Sigmoid colon (tissue), 7 donors: ENCODE results near the gene RHO. TPM values are rescaled to one million over a fixed set of nuclear protein-coding genes. Genes with fewer than 3 reads are reported as not detected.

Source experiments
- DNase-seq: peaks from one replicate; pipeline ENCODE4 v3.0.0-alpha.2; 2019
- H3K27ac ChIP-seq, 4 donors: fragments of 200-600 bp; sonication (generic); one replicate each; pipeline ENCODE4 v1.5.1; 2016 to 2019; ENCODE audit warnings: mild to moderate bottlenecking in 1 of 4
- H3K27me3 ChIP-seq, 3 donors: fragments of 200-600 bp; sonication (generic); one replicate each; pipeline ENCODE4 v1.5.1; 2019; ENCODE audit warnings: mild to moderate bottlenecking in 1 of 3
- H3K36me3 ChIP-seq, 4 donors: fragments of 200-600 bp; sonication (generic); one replicate each; pipeline ENCODE4 v1.5.1; 2016 to 2019
- H3K4me1 ChIP-seq, 4 donors: fragments of 200-600 bp; sonication (generic); one replicate each; pipeline ENCODE4 v1.5.1; 2017 to 2019
- H3K4me3 ChIP-seq, 4 donors: fragments of 200-600 bp; sonication (generic); one replicate each; pipeline ENCODE4 v1.5.1; 2017 to 2019; ENCODE audit warnings: mild to moderate bottlenecking in 2 of 4, moderate library complexity in 1 of 4
- H3K9me3 ChIP-seq, 4 donors: fragments of 200-600 bp in 3 of 4; sonication (generic) in 3 of 4; one replicate each; pipeline versions ENCODE4 v1.5.1 to v1.6.1; 2013 to 2019
- CTCF ChIP-seq, 4 experiments: fragments of 450-650 bp in 3 of 4; fragments of 200-600 bp in 1 of 4; IDR thresholded peaks; one replicate each; pipeline ENCODE4 v1.5.1; 2016 to 2019; ENCODE audit warnings: antibody characterized with exemption in 4 of 4, mild to moderate bottlenecking in 3 of 4, moderate library complexity in 2 of 4
- EP300 ChIP-seq, 4 donors: sonication (generic); formaldehyde crosslinking; IDR thresholded peaks; one replicate each; pipeline ENCODE4 v1.6.1; 2017; ENCODE audit warnings: antibody characterized with exemption in 4 of 4
- POLR2A ChIP-seq, 2 donors: fragments of 450-650 bp; IDR thresholded peaks; one replicate each; pipeline ENCODE4 v1.6.1; 2016; ENCODE audit warnings: antibody characterized with exemption in 2 of 2, mild to moderate bottlenecking in 2 of 2, moderate library complexity in 2 of 2
- POLR2AphosphoS5 ChIP-seq, 4 donors: sonication (generic); formaldehyde crosslinking; IDR thresholded peaks; one replicate each; pipeline ENCODE4 v1.6.1; 2017; ENCODE audit warnings: antibody characterized with exemption in 4 of 4
- WGBS, 2 donors: extraction: QIAGEN DNeasy Blood & Tissue Kit; methylation state at CpG; one replicate each; pipeline ENCODE4 v1.1.7; 2013; 5-methylcytosine and 5-hydroxymethylcytosine counted together
- intact Hi-C: fragments of 100-400 bp; cut with DNase I; formaldehyde crosslinking; loops from one replicate; pipeline ENCODE4 v1.15.1; 2023
- polyA plus RNA-seq, 3 donors: library from polyadenylated mRNA; stranded (reverse); fragments of 200-250 nt; gene quantifications; one replicate each; pipeline ENCODE4 v1.2.3, GENCODE V29; 2013
- total RNA-seq, 4 donors: library from RNA; depleted of rRNA; stranded (reverse); fragments of >200 nt; gene quantifications; one replicate each; pipeline ENCODE4 v1.1.0, GENCODE V29; 2016
- donor health status: healthy with polysubstance abuse.
- donor health status: Bipolar disorder and iron deficiency.
- donor health status: healthy.

The RHO gene
- total and polyA plus RNA-seq, 7 donors, result not detected

DNA sequence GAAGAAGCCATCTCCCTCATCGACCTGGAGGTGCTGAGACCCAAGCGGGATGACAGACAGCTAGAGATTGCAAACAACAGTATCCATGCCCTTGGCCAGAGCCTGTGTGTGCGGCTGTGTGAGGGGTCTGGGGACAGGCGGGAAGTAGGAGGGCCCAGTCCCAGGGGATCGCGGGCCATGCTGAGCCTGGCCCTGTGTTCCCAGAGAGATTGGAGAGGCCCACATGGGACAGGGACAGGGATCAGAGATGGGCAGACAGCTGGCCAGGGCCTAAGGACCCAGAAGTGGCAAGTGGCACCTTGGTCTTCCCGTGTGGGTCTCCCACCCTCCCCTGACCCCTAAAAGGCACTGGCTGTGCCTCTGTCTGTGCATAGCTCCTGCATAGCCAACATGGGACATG, 10.9 kb upstream of the RHO start:
- H3K36me3 ChIP-seq, result peaks cover 0 to 37% (median 3%) of the 10 kb centered on the region in 4 donors
- 88 to 90% methylated on average over 7 of the region's 7 CpGs for WGBS, 2 donors

DNA sequence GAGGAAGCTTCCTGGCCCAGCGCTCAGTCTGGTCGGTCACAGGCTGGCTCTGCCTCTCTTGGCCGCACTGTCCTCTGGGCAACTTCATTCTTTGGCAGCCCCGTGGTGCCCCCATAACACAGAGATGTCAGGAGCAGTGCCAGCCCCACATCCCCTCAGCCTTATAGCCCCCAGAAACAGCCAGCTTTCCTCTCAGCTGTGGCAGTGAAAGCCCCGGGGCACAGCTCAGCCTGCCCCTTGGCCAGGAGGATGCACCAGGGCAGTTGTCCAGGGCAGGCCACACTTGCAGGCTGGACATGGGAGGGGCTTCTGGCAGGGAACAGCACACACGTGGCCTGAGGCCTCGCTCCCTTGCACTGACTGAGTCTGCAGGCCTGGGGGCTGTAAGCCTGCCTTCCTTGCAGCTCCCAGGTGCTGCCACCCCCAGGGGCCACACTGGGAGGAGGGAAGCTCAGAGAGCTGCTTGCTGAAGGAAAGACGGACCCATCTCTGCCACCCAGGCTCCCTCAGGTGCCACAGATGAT, 10.3 kb upstream of the RHO start:
- intact Hi-C loops, result no loop called here

More for the DNA sequence above, 10.9 kb upstream of the RHO start:
- no peaks in the 10 kb centered on the region for H3K27me3 ChIP-seq
- intact Hi-C loops, result no loop called here
- no peaks in the 10 kb centered on the region for H3K9me3 ChIP-seq
- H3K4me1 ChIP-seq, result no peaks in the 10 kb centered on the region
- TF ChIP-seq CTCF (IDR thresholded peaks at IDR 0.05) (no peak), EP300 (IDR thresholded peaks at IDR 0.05) (no peak), POLR2AphosphoS5 (IDR thresholded peaks at IDR 0.05) (no peak), POLR2A (IDR thresholded peaks at IDR 0.05) (no peak)
- DNase-seq, result no peak
- H3K27ac ChIP-seq, result no peak overlapping the region
- no peak overlapping the region for H3K4me3 ChIP-seq

DNA sequence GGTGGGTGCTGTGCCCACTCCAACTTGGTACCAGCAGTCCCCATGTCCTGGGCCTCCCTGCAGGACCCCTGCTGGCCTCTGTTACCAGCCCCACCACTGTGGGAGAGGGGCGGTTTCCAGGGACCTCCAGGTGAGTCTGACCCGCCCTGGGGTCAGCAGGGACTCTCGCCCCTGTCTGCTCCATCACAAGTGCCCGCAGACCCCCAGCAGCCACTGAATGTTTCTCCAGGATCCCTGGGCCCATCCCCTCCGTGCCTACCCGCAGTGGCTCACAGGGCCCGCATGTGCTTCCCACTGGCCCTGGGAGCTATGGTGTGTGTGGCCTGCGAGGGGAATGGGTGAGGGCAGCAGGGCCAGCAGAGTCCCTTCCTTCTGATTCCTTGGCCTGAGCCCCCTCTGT, 9.9 kb upstream of the RHO start:
- TF ChIP-seq POLR2AphosphoS5 (IDR thresholded peaks at IDR 0.05) (no peak), EP300 (IDR thresholded peaks at IDR 0.05) (no peak), POLR2A (IDR thresholded peaks at IDR 0.05) (no peak), CTCF (IDR thresholded peaks at IDR 0.05) (no peak)
- H3K27me3 ChIP-seq, result no peaks in the 10 kb centered on the region

More for the DNA sequence above, 10.3 kb upstream of the RHO start:
- Histone ChIP-seq H3K27me3 (no peaks in the 10 kb centered on the region), H3K9me3 (no peaks in the 10 kb centered on the region), H3K36me3 (peaks cover 0 to 31% (median 0%) of the 10 kb centered on the region in 4 donors), H3K27ac (no peak overlapping the region), H3K4me1 (no peaks in the 10 kb centered on the region), H3K4me3 (no peak overlapping the region)
- no peak for DNase-seq
- TF ChIP-seq POLR2A (IDR thresholded peaks at IDR 0.05), result no peak
- 88 to 89% methylated on average over 8 of the region's 8 CpGs for WGBS, 2 donors

DNA sequence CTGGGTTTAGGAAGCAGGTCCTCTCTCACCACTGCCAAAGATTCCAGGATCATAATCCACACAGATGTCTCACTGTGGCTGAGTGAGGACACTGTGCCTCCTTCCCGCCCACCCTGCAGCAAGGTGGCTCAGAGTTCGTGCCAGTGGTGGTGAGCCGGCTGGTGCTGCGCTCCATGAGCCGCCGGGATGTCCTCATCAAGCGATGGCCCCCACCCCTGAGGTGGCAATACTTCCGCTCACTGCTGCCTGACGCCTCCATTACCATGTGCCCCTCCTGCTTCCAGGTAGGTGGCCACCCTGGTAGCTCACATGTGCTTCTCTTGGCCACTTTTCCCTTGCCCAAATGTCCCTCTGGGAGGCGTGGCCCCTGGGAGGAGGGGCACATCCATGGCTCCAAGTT, 9.0 kb upstream of the RHO start:
- Histone ChIP-seq H3K36me3 (peaks cover 0 to 18% (median 0%) of the 10 kb centered on the region in 4 donors), H3K27me3 (no peaks in the 10 kb centered on the region), H3K4me1 (no peaks in the 10 kb centered on the region), H3K4me3 (no peak overlapping the region), H3K27ac (no peak overlapping the region), H3K9me3 (no peaks in the 10 kb centered on the region)
- TF ChIP-seq EP300 (IDR thresholded peaks at IDR 0.05), result no peak
- TF ChIP-seq POLR2A (IDR thresholded peaks at IDR 0.05), result no peak
- no peak for TF ChIP-seq CTCF (IDR thresholded peaks at IDR 0.05)
- no peak for TF ChIP-seq POLR2AphosphoS5 (IDR thresholded peaks at IDR 0.05)
- intact Hi-C loops, result no loop called here
- no peak for DNase-seq
- WGBS, 2 donors, result 96% methylated on average over 10 of the region's 10 CpGs

More for the DNA sequence above, 9.9 kb upstream of the RHO start:
- Histone ChIP-seq H3K4me3 (no peak overlapping the region), H3K27ac (no peak overlapping the region), H3K4me1 (no peaks in the 10 kb centered on the region), H3K36me3 (peaks cover 0 to 26% (median 0%) of the 10 kb centered on the region in 4 donors), H3K9me3 (no peaks in the 10 kb centered on the region)
- intact Hi-C loops, result no loop called here
- no peak for DNase-seq
- 97% methylated on average over 8 of the region's 8 CpGs for WGBS, 2 donors

- Histone ChIP-seq H3K4me3 (no peak overlapping the region), H3K27ac (no peak overlapping the region), H3K9me3 (no peaks in the 10 kb centered on the region), H3K36me3 (peaks cover 0 to 14% (median 0%) of the 10 kb centered on the region in 4 donors), H3K27me3 (no peaks in the 10 kb centered on the region), H3K4me1 (no peaks in the 10 kb centered on the region)
- DNase-seq, result no peak
- 88 to 93% methylated on average over 15 of the region's 15 CpGs for WGBS, 2 donors
- TF ChIP-seq CTCF (IDR thresholded peaks at IDR 0.05) (no peak), EP300 (IDR thresholded peaks at IDR 0.05) (no peak), POLR2AphosphoS5 (IDR thresholded peaks at IDR 0.05) (no peak), POLR2A (IDR thresholded peaks at IDR 0.05) (no peak)
- intact Hi-C loops, result no loop called here
Observed at GRCh38 chr3:129519896-129520715, 8.3 kb upstream of the RHO start.
